Skin of body (tissue), 2 donors: ENCODE data around the gene VPS33A. TPM values are rescaled to one million over a fixed set of nuclear protein-coding genes. Genes with fewer than 3 reads are reported as not detected.
"Not testable (repeated sequence)": the region's sequence is repeated elsewhere in the genome, so short reads cannot be mapped to it uniquely, and the experiment has no call there.

Experiments
- DNase-seq: peaks from one replicate; lab custom pipeline; 2025; lab: John Stamatoyannopoulos, UW
- total RNA-seq: library from RNA; depleted of rRNA; stranded (reverse); fragments of >200 nt; gene quantifications from one replicate; pipeline ENCODE4 v1.2.3, GENCODE V29; 2014

Gene VPS33A
- total RNA-seq, 1 donor from 2014 or later = 12.0 TPM

- DNase-seq = no peak
Observed at GRCh38 chr12:122205053-122205925, 61.0 kb downstream of the VPS33A start.

- no peak for DNase-seq
Observed at GRCh38 chr12:122204167-122205052, 61.9 kb downstream of the VPS33A start.

GRCh38 chr12:122203301-122204166, 62.8 kb downstream of the VPS33A start, which contains the start of gene B3GNT4:
Gene B3GNT4 (plus strand): TSS chr12:122203709. CDS start chr12:122204619, 910 bp downstream.
- no peak for DNase-seq

- not testable (repeated sequence) for DNase-seq
Observed at GRCh38 chr12:122202811-122203210, 63.5 kb downstream of the VPS33A start.

- no peak for DNase-seq
Observed at GRCh38 chr12:122202017-122202416, 64.3 kb downstream of the VPS33A start.

GRCh38 chr12:122201381-122201780, 64.9 kb downstream of the VPS33A start:
- DNase-seq = no peak

- DNase-seq = no peak
Observed at GRCh38 chr12:122200541-122201175, 65.6 kb downstream of the VPS33A start.

- no peak for DNase-seq
Observed at GRCh38 chr12:122199484-122200355, 66.6 kb downstream of the VPS33A start.

GRCh38 chr12:122197612-122197966, 68.7 kb downstream of the VPS33A start:
- no peak for DNase-seq

- DNase-seq = no peak
Observed at GRCh38 chr12:122195405-122195804, 70.9 kb downstream of the VPS33A start.

GRCh38 chr12:122194804-122195203, 71.5 kb downstream of the VPS33A start:
- DNase-seq = no peak

- DNase-seq = no peak
Observed at GRCh38 chr12:122192441-122192840, 73.9 kb downstream of the VPS33A start.

GRCh38 chr12:122190842-122191668, 75.2 kb downstream of the VPS33A start:
- DNase-seq = no peak

- DNase-seq = no peak
Observed at GRCh38 chr12:122189626-122190475, 76.4 kb downstream of the VPS33A start.

GRCh38 chr12:122187466-122187865, 78.8 kb downstream of the VPS33A start:
- no peak for DNase-seq

GRCh38 chr12:122185494-122186082, 80.7 kb downstream of the VPS33A start:
- DNase-seq = no peak

- no peak for DNase-seq
Observed at GRCh38 chr12:122185079-122185478, 81.2 kb downstream of the VPS33A start.
